ENCODE measurements around the gene CCNT1.

DNA sequence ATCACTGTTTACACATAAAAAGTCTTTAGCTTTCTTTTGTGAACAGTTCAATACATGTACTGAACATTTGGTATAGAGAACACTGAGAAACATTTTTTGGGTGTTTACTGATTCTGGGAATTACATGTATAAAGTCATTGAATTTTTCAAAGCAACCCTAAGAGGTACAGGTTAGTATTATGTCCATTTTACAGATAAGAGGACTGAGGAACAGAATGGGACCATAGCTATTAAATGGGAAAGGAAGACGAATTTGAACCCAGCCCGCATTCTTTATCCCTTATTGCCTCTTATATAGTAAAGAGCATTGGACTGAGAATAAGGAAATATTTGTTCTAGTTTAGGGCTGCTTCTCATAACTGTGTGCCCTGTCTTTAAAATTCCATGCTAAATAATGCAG, 33.6 kb downstream of the CCNT1 start:
- TF ChIP-seq CTCF (IDR thresholded peaks at IDR 0.05; ENCODE audit: low read length) = no peak
- TF ChIP-seq EZH2 (IDR thresholded peaks at IDR 0.05; ENCODE audit: borderline replicate concordance, low read length) = no peak

All from OCI-LY1 (cell line).